ENCODE data around the gene SMNDC1.

DNA sequence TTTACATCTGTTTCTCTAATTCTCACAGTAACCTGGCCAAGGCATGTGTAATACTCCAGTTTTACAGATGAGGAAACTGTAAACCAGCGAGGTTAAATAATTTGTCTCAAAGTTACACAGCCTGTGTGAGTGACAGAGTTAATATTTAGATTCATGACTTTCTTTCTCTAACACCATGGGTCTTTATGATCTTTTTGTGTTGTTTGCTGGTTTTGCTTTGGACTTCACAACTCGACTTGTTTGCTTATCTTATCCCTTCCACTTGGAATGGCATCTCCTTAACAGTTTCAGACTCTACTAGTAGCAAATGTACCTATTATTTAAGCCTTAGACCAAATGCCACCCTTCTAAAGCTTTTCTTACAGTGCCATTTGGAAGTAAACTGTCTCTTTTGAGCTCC is 62.9 kb downstream of the SMNDC1 start:
- TF ChIP-seq, protein P1, sequence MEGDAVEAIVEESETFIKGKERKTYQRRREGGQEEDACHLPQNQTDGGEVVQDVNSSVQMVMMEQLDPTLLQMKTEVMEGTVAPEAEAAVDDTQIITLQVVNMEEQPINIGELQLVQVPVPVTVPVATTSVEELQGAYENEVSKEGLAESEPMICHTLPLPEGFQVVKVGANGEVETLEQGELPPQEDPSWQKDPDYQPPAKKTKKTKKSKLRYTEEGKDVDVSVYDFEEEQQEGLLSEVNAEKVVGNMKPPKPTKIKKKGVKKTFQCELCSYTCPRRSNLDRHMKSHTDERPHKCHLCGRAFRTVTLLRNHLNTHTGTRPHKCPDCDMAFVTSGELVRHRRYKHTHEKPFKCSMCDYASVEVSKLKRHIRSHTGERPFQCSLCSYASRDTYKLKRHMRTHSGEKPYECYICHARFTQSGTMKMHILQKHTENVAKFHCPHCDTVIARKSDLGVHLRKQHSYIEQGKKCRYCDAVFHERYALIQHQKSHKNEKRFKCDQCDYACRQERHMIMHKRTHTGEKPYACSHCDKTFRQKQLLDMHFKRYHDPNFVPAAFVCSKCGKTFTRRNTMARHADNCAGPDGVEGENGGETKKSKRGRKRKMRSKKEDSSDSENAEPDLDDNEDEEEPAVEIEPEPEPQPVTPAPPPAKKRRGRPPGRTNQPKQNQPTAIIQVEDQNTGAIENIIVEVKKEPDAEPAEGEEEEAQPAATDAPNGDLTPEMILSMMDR (IDR thresholded peaks at IDR 0.05), result no peak
- TF ChIP-seq, protein P2, sequence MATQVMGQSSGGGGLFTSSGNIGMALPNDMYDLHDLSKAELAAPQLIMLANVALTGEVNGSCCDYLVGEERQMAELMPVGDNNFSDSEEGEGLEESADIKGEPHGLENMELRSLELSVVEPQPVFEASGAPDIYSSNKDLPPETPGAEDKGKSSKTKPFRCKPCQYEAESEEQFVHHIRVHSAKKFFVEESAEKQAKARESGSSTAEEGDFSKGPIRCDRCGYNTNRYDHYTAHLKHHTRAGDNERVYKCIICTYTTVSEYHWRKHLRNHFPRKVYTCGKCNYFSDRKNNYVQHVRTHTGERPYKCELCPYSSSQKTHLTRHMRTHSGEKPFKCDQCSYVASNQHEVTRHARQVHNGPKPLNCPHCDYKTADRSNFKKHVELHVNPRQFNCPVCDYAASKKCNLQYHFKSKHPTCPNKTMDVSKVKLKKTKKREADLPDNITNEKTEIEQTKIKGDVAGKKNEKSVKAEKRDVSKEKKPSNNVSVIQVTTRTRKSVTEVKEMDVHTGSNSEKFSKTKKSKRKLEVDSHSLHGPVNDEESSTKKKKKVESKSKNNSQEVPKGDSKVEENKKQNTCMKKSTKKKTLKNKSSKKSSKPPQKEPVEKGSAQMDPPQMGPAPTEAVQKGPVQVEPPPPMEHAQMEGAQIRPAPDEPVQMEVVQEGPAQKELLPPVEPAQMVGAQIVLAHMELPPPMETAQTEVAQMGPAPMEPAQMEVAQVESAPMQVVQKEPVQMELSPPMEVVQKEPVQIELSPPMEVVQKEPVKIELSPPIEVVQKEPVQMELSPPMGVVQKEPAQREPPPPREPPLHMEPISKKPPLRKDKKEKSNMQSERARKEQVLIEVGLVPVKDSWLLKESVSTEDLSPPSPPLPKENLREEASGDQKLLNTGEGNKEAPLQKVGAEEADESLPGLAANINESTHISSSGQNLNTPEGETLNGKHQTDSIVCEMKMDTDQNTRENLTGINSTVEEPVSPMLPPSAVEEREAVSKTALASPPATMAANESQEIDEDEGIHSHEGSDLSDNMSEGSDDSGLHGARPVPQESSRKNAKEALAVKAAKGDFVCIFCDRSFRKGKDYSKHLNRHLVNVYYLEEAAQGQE (IDR thresholded peaks at IDR 0.05), result no peak
- TF ChIP-seq, protein P3, sequence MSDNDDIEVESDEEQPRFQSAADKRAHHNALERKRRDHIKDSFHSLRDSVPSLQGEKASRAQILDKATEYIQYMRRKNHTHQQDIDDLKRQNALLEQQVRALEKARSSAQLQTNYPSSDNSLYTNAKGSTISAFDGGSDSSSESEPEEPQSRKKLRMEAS (IDR thresholded peaks at IDR 0.05), result no peak
- TF ChIP-seq RFX5 (IDR thresholded peaks at IDR 0.05) (no peak), EP300 (IDR thresholded peaks at IDR 0.05) (no peak), ESRRA (IDR thresholded peaks at IDR 0.05; ENCODE audit: borderline replicate concordance, low read length) (no peak), POLR2A (IDR thresholded peaks at IDR 0.05; ENCODE audit: low read length) (no peak)
